ENCODE measurements around the gene SMAD7.

GRCh38 chr18:48904847-48905394, 45.8 kb downstream of the SMAD7 start:
- TF ChIP-seq EZH2 (IDR thresholded peaks at IDR 0.05; ENCODE audit: borderline replicate concordance, low read depth, low read length, poor library complexity, severe bottlenecking) (no peak), CTCF (conservative IDR thresholded peaks at IDR 0.05; ENCODE audit: low read depth, low read length) (no peak)

Measured in A673 (cell line).